NCI-H345 treated with DMSO at 0.1 percent for 48 hours (cell line): ENCODE data around the gene SYTL2.

ENCODE experiments used
- DNase-seq: peaks from one replicate; lab custom pipeline; 2025; ENCODE audit not compliant: unreplicated experiment; lab: John Stamatoyannopoulos, UW

SYTL2 gene

GRCh38 chr11:85740481-85741400, 70.2 kb downstream of the SYTL2 start:
- DNase-seq = no peak

DNA sequence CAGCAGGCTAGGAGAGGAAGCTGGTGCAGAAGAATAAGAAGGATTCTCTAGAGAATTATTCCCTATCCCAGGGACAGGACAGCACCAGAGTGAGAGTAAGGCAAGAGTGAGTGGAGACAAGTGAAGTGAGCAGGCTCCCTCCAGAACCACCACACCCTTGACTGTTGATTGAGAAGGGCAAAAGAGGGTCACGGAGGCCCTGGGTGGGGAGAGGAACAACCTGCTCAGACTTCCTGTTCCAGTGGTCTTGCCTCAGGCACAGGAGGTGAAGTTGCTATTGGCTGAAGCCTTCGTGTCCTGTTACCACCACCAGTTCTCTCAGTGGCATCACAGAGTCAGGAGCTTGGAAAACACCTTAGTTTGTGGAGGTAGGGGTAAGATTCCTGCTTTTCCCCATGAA, 73.2 kb downstream of the SYTL2 start:
- DNase-seq = no peak

DNA sequence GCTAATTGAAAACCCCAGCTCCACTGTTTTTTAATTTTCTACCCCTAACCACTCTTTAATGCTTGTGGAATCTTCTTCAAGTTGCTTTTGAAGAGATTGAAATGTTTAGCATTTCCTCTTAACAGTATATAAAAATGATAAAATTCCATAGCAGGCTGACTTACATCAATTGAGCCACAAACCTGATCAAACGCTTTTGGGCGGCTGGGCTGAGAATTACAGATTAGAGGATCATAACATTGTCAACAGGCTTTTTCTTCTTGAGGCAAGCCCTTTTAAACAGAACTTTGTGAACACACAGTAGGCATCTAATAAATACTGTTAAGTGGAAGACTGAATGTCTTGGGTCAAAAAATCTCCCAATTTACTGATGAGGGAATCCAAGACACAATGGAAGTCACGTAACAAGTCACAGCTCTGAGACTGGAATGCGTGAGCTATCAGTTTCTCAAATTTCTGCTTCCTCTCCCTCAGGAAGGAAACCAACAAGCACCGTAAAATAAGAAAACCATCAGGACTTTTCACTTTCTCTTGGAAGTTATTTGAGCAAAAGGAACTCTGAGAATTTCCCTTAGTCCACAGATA, 75.0 kb downstream of the SYTL2 start:
- no peak for DNase-seq

GRCh38 chr11:85732965-85733364, 78.0 kb downstream of the SYTL2 start:
- DNase-seq = no peak

DNA sequence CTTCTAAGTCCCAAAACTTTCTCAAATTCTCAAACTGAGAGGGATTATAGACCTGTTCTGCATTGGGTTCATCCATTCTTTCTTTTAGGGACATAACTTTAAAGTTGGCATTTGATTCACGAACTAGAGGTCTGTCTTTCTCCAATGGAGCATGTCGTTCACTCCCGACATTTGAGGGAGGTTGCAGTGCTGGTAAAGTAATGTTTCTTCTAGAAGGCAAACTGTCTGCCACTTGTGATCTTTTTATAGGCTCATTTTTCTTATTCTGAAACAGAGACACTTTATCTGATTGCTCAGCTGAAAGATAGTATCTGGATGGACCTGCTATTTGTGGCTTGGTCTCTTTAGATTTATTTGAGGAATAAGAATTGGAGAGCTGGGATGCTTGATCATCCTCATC, 84.6 kb downstream of the SYTL2 start:
- no peak for DNase-seq

DNA sequence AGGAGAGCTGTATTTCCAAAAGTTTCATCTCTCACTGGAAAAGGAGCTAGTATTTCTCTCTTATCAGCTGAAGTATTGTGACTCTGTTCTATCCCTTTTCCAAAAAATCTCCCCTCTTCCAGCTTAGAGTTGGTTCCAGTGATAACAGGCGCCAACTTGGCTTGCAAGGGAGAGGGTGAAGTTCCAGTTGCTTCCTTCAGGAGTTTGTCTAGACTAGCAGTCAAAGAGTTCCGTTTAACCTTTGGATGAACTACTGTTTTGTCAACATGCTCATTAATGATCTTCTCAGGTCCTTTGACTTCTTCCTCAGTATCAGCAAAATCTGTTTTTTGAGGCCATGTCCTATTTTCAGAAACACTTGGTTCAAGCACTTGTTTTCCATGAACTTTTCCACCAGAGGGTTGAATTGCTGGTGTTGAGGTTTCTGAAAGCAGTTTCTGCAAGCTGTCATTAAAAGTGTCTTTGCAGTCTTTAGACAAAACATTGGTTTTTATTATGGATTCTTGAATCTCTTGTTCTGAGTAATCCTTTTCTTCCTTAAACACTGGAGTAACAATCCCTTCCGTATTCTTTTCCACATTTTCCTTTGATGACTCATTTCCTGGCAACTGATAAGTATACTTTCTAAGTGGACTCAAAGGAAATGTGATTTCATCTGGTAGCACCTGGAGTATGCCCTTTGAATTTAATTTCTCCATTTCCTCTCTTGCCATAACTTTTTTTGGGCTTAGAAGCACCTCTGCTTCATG, 85.3 kb downstream of the SYTL2 start:
- no peak for DNase-seq

- DNase-seq = no peak
These were observed 86.0 kb downstream of the SYTL2 start for GRCh38 chr11:85724748-85725465.

- no peak for DNase-seq
These were observed 87.9 kb downstream of the SYTL2 start for GRCh38 chr11:85723088-85723487.

- no peak for DNase-seq
These were observed 89.8 kb downstream of the SYTL2 start for GRCh38 chr11:85721191-85721590.

DNA sequence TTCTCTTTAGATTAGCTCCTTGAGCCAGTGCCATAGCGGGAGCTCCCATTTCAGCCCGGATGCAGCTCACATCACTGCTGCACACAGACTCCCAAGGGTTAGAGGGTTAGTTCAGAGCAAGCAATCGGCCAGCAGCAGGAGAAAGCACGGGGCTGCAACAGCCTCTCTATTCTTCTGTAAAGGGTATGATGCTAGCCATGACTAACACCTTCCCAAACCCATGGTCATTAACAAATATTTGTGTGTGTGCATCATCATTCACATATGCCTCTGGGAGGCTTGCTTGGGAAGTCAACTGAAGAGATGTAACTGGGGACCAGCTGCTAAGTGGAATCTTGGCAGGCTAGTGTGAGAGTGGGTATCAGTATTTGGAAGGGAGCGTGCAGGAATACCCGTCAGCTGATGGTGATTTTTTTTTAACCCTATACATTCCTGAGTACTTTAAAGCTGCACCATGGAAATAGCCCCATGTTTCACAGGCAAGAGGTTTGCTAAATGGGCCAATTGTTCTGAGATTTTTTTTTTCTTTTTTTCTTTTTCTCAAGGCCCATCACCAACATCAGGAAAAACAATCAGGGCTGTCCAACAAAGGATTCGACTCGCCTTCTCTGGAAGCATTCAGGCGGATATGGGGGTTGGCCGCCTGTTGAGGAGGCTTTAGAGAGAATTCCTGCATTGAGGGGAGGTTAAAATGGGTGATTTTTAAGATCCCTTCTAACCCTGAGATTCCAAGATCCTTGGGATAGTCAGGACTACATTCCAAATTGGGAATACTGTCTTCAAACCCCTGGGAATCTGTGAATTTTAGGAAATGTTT, 91.7 kb downstream of the SYTL2 start:
- DNase-seq = no peak

DNA sequence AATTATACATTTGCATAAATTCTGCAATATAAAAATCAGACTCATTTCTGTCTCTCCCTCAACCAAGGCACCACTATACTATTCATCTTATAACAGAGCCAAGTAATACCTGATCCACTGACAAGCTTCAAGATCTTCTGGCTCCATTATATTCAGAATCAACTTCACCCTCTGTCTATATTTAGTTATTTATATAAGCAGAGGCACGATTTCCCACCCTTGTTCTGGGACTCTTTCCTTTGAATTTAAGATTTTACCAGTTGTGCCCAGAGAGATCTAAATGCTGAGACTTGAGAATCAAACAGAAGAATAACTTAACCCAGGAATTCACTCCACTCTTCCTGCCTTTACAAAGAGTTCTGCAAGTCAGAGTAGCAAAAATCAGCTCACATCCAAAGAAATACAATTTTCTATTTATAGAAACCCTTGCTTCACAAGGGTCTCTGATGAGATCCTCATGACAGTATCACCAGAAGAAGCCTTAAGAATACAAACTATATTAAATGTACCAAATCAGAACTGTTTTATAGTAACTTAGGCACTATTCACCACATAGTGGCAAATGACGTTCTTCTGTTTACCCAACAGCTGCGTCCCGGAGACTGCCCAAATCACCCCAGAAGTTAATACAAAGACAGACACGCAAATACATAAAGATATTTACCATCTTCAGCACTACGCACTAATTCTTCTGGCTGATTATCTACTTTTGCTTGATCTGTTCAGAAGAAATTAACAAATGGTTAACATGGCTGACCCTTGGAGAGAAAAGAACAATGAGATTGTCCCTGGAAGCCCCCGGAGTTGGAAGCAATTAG, 92.6 kb downstream of the SYTL2 start:
- no peak for DNase-seq

GRCh38 chr11:85717429-85717828, 93.5 kb downstream of the SYTL2 start:
- DNase-seq = no peak

- no peak for DNase-seq
These were observed 98.0 kb downstream of the SYTL2 start for GRCh38 chr11:85712953-85713352.

- no peak for DNase-seq
These were observed 100.0 kb downstream of the SYTL2 start for GRCh38 chr11:85710917-85711316.

- no peak for DNase-seq
These were observed 100.8 kb downstream of the SYTL2 start for GRCh38 chr11:85709941-85710702.

GRCh38 chr11:85705800-85706199, 105.1 kb downstream of the SYTL2 start:
- no peak for DNase-seq

- no peak for DNase-seq
These were observed 106.0 kb downstream of the SYTL2 start for GRCh38 chr11:85704967-85705366.

GRCh38 chr11:85699957-85700741, 110.8 kb downstream of the SYTL2 start:
- no peak for DNase-seq
